Hepatocyte (in vitro differentiated cells): ENCODE results near the gene FBN1. TPM values are rescaled to one million over a fixed set of nuclear protein-coding genes. Genes with fewer than 3 reads are reported as not detected.

Experiments
- DNase-seq: peaks from one replicate; pipeline ENCODE4 v3.0.0-alpha.2; 2016; ENCODE audit warnings: low spot score
- H2AFZ ChIP-seq: fragments of 200-600 bp; sonication (generic); 2 replicates; pipeline ENCODE4 v1.6.0; 2016; ENCODE audit warnings: antibody characterized with exemption, mild to moderate bottlenecking
- H3K27ac ChIP-seq: fragments of 200-600 bp; sonication (generic); 2 replicates; pipeline ENCODE4 v1.5.1; 2016; ENCODE audit warnings: mild to moderate bottlenecking
- H3K27me3 ChIP-seq: fragments of 200-600 bp; sonication (generic); 2 replicates; pipeline ENCODE4 v1.6.1; 2016
- H3K36me3 ChIP-seq: fragments of 200-600 bp; sonication (generic); replicated peaks from 2 replicates; pipeline ENCODE4 v1.5.1; 2016; ENCODE audit warnings: low read depth; ENCODE audit not compliant: insufficient read depth
- H3K4me1 ChIP-seq: fragments of 200-600 bp; sonication (generic); 2 replicates; pipeline ENCODE4 v1.5.1; 2016; ENCODE audit warnings: mild to moderate bottlenecking, moderate library complexity; ENCODE audit not compliant: insufficient read depth
- H3K4me2 ChIP-seq: fragments of 200-600 bp; sonication (generic); 2 replicates; pipeline ENCODE4 v1.6.0; 2016
- H3K4me3 ChIP-seq: fragments of 200-600 bp; sonication (generic); 2 replicates; pipeline ENCODE4 v1.5.1; 2016; ENCODE audit warnings: mild to moderate bottlenecking
- H3K79me2 ChIP-seq: fragments of 200-600 bp; sonication (generic); 2 replicates; pipeline ENCODE4 v1.6.0; 2017; ENCODE audit warnings: mild to moderate bottlenecking
- H3K9me2 ChIP-seq: fragments of 200-600 bp; sonication (generic); replicated peaks from 2 replicates; pipeline ENCODE4 v1.6.0; 2017; ENCODE audit warnings: mild to moderate bottlenecking; ENCODE audit not compliant: insufficient read depth
- H3K9me3 ChIP-seq: fragments of 200-600 bp; sonication (generic); 2 replicates; pipeline ENCODE4 v1.5.1; 2016; ENCODE audit warnings: low read depth, mild to moderate bottlenecking
- H4K20me1 ChIP-seq: fragments of 200-600 bp; sonication (generic); 2 replicates; pipeline ENCODE4 v1.6.0; 2016; ENCODE audit warnings: mild to moderate bottlenecking; ENCODE audit not compliant: insufficient read depth, poor library complexity, severe bottlenecking
- EZH2 ChIP-seq: fragments of 200-600 bp; sonication (generic); IDR thresholded peaks from 2 replicates; pipeline ENCODE4 v1.6.1; 2016; ENCODE audit warnings: antibody characterized with exemption, mild to moderate bottlenecking, borderline replicate concordance
- EZH2phosphoT487 ChIP-seq: fragments of 200-600 bp; sonication (generic); IDR thresholded peaks from one replicate; pipeline ENCODE4 v1.6.1; 2018; ENCODE audit warnings: antibody characterized with exemption, mild to moderate bottlenecking, low read depth, moderate library complexity; ENCODE audit not compliant: unreplicated experiment, severe bottlenecking
- WGBS: methylation state at CpG from one replicate; pipeline ENCODE4 v1.1.6; 2016; ENCODE audit warnings: low lambda C conversion rate; ENCODE audit errors: missing lambda C conversion rate; 5-methylcytosine and 5-hydroxymethylcytosine counted together
- polyA plus RNA-seq: library from polyadenylated mRNA; unstranded; fragments of >200 nt; fragmentation: Nextera tagmentation; extraction: Ambion mirVana; gene quantifications from 2 replicates; pipeline ENCODE4 v1.2.1, GENCODE V29; 2016
- total RNA-seq: library from RNA; depleted of rRNA; stranded (reverse); fragments of >200 nt; gene quantifications from 2 replicates; pipeline ENCODE4 v1.2.3, GENCODE V29; 2014
- TF ChIP-seq, protein P1 (sequence below): fragments of 200-600 bp; sonication (generic); IDR thresholded peaks from 2 replicates; pipeline ENCODE4 v1.5.1; 2016; ENCODE audit warnings: antibody characterized with exemption, mild to moderate bottlenecking; ENCODE audit not compliant: poor library complexity

FBN1 gene
- total and polyA plus RNA-seq, 2 experiments from 2014 or later: 76.6 to 199 TPM

DNA sequence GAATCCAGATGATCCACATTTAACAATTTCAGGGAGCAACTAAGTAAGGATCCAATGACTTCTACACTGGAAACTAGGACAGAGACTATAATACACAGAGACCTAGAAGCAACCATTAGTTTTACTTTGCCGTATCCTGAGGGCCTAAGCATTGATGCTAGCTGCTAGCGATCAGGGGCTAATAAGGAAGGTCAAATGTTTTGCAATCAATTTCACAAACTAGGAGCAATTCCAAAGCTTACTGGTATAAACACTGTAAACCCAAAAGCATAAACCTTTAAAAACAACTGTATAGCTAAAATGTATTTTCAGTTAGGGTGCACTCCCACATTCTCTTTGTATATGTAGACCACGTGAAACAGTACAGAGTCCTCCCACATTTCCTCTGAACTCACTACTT is 31.5 kb downstream of the FBN1 start:
- 76% methylated on average over 3 of the region's 3 CpGs for WGBS
- H3K27me3 ChIP-seq: no peaks in the 10 kb centered on the region
- TF ChIP-seq EZH2: no peak
- no peak for TF ChIP-seq EZH2phosphoT487
- TF ChIP-seq, protein P1, sequence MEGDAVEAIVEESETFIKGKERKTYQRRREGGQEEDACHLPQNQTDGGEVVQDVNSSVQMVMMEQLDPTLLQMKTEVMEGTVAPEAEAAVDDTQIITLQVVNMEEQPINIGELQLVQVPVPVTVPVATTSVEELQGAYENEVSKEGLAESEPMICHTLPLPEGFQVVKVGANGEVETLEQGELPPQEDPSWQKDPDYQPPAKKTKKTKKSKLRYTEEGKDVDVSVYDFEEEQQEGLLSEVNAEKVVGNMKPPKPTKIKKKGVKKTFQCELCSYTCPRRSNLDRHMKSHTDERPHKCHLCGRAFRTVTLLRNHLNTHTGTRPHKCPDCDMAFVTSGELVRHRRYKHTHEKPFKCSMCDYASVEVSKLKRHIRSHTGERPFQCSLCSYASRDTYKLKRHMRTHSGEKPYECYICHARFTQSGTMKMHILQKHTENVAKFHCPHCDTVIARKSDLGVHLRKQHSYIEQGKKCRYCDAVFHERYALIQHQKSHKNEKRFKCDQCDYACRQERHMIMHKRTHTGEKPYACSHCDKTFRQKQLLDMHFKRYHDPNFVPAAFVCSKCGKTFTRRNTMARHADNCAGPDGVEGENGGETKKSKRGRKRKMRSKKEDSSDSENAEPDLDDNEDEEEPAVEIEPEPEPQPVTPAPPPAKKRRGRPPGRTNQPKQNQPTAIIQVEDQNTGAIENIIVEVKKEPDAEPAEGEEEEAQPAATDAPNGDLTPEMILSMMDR: no peak

GRCh38 chr15:48609486-48609885 is 36.0 kb downstream of the FBN1 start:
- Histone ChIP-seq H4K20me1 (peaks cover 4% of the 10 kb centered on the region), H3K4me3 (no peak overlapping the region), H3K4me1 (no peaks in the 10 kb centered on the region), H3K79me2 (peaks cover 10% of the 10 kb centered on the region), H2AFZ (no peak overlapping the region), H3K27ac (no peak overlapping the region), H3K9me3 (no peaks in the 10 kb centered on the region), H3K4me2 (no peak overlapping the region), H3K27me3 (no peaks in the 10 kb centered on the region), H3K9me2 (no peaks in the 10 kb centered on the region), H3K36me3 (no peaks in the 10 kb centered on the region)
- no peak for DNase-seq
- no peak for TF ChIP-seq EZH2phosphoT487
- TF ChIP-seq EZH2: no peak
- TF ChIP-seq, protein P1: no peak
- 66% methylated on average over 3 of the region's 3 CpGs for WGBS

More for the DNA sequence above, 31.5 kb downstream of the FBN1 start:
- Histone ChIP-seq H4K20me1 (peaks cover 4% of the 10 kb centered on the region), H3K79me2 (peaks cover 22% of the 10 kb centered on the region), H3K4me2 (no peak overlapping the region), H3K36me3 (no peaks in the 10 kb centered on the region), H3K9me3 (no peaks in the 10 kb centered on the region), H3K4me1 (peaks cover 3% of the 10 kb centered on the region), H3K4me3 (no peak overlapping the region), H2AFZ (no peak overlapping the region), H3K27ac (no peak overlapping the region), H3K9me2 (no peaks in the 10 kb centered on the region)
- no peak for DNase-seq

DNA sequence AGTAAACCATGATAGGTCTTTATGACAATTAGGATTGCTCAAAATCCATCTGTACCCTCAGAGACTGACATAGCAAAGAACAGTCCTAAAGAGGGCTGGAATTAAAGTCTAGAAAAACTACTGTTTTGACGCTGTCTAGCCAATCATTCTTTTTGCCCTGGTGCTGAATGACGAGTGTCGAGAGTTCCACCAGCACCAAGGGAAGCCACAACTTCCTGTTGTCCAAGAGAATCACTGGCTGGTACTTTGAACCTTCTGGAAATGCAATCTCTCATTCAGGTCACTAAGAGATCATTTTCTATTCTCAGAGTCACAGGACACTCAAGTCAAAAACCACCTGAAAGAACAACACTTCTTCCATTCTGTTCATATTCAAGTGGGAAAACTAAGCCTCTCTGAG is 37.7 kb downstream of the FBN1 start:
- no peak for TF ChIP-seq EZH2
- TF ChIP-seq, protein P1: no peak
- no peak for TF ChIP-seq EZH2phosphoT487
- Histone ChIP-seq H3K79me2 (peaks cover 7% of the 10 kb centered on the region), H2AFZ (no peak overlapping the region), H3K36me3 (no peaks in the 10 kb centered on the region), H4K20me1 (peaks cover 3% of the 10 kb centered on the region), H3K4me3 (no peak overlapping the region), H3K9me2 (no peaks in the 10 kb centered on the region), H3K27ac (no peak overlapping the region), H3K4me2 (no peak overlapping the region), H3K4me1 (no peaks in the 10 kb centered on the region), H3K27me3 (no peaks in the 10 kb centered on the region), H3K9me3 (no peaks in the 10 kb centered on the region)
- no peak for DNase-seq
- WGBS: 94% methylated on average over 3 of the region's 3 CpGs

DNA sequence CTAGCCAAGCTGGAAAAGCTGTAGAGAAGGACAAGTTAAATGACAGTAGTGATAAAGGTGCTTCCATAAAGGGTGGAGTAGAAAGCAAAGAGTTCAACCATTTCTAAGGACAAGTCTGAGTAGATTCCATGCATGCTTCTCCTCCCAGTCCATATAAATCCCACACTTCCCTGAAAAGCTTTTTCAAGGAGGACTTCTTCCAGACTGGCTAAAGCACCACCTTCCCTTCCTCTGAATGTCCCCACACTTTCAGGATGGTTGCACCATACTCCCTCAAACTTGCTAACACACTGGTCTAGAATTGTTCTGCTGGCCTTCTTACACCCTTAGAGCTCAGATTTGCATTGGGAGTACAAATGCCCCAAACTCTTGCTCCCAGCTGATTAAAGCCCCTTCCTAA is 40.9 kb downstream of the FBN1 start:
- Histone ChIP-seq H2AFZ (no peak overlapping the region), H3K27me3 (no peaks in the 10 kb centered on the region), H3K4me1 (no peaks in the 10 kb centered on the region), H3K9me3 (no peaks in the 10 kb centered on the region), H4K20me1 (no peaks in the 10 kb centered on the region), H3K79me2 (no peaks in the 10 kb centered on the region), H3K9me2 (no peaks in the 10 kb centered on the region), H3K36me3 (no peaks in the 10 kb centered on the region), H3K27ac (no peak overlapping the region), H3K4me2 (no peak overlapping the region), H3K4me3 (no peak overlapping the region)
- TF ChIP-seq EZH2phosphoT487 (no peak), EZH2 (no peak)
- TF ChIP-seq, protein P1: no peak
- DNase-seq: no peak
